HG02884 (cell line): ENCODE results near the gene FAM89A.
"Not testable (repeated sequence)": the region's sequence is repeated elsewhere in the genome, so short reads cannot be mapped to it uniquely, and the experiment has no call there.

ENCODE experiments used
- ATAC-seq: cut with Tn5 transposase; IDR thresholded peaks from one replicate; pipeline ENCODE4 v1.9.1; 2021; ENCODE audit warnings: mild to moderate bottlenecking, moderate library complexity; ENCODE audit not compliant: unreplicated experiment

The FAM89A gene

DNA sequence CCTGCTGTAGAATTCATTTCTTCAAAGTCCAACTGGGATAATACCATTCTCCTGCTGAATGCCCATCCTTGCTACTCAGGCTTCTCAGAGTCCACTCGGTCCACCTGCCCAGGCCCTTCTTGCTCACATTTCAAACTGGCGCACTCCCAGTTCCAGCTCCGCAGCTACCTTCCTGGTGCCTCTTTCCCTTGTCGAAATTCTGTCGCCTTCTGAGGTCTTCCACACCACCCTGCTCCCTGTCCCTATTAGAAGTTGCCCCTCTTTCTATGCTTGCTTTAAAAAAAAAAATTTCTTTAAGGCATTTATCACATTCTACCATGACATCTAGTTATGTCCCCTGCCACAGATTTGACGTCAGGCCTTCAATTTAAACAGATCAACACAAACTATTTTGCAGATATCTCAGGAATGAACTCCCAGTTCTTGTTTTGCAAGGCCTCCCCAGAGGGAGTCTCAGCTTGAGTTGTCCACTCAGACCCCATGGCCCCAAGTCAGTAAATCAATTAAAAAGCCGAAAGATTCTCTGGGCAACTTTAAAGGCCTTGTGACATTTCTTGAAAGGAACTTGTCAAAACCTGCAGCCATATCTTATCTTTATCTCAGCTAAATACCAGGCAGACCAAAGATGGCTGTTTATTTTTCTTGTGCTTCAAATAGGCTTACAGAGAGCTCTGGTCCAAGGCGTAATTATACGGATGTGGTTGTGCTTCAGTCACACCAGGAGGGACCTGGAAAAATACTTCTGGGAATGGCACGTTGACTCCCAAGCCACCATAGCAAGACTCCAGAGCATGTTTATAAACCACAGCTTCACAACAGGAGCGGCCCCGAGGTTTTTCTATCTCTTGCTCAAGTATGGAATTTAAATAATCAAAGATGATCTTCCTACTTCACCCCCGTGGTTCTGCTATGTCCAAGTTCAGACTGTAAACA is 2.2 kb downstream of the FAM89A start:
- no peak for ATAC-seq

DNA sequence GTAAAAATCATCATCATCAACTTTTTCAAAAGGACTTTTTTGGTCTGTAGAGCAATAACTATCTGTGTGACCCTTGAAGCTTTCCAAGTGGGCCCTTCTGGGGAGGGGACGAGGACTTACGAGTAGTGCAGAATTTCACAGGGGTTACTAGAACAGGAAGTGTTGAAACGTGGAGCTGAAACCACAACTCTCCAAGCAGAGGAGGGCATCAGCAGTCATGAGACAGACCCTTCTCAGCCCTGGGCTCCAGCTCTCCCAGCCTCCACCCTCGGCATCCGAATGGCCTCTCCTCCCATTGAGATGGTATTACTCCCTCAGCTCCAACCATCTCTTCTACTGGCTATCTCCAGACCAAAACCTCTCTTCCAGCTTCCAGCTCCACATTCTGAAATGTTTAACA is 3.6 kb downstream of the FAM89A start:
- no peak for ATAC-seq

DNA sequence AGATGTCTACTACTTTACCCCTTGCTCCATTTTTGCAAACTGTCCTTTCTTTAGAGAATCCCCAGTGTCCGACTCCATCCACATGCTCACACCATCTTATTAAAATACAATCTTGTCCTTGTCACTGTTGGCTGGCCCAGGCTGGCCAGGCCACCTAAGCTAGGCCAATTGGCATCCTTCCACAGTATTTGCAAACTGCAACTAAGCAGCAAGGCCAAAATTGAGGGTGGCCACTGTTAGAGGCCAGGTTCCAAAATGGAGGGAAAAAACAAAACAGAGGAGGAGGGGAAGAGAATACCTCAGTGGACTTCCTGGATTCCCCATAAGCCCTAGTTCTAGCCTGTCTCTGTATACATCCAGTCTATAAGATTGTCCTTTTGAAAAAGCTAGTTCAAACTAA is 4.3 kb downstream of the FAM89A start:
- ATAC-seq: no peak

DNA sequence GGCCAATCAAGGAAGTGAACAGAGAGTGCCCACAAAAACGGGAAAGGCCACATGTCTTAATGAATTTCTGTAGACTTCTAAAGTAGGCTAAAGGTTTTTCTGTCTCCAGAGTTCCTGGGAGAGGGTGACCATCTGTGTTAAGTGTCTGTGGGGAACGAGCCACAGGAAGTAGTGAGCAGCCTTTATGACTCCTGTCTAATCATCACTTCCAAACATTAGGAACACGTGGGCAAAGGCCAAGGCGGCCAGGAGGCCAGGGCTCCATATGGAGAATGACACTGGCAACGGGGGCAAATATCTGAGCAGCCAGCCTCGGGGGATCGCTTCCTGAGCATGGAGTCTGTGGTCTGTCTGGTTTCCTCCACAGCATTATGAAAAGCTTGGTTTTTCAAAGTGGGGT is 7.1 kb downstream of the FAM89A start:
- no peak for ATAC-seq

DNA sequence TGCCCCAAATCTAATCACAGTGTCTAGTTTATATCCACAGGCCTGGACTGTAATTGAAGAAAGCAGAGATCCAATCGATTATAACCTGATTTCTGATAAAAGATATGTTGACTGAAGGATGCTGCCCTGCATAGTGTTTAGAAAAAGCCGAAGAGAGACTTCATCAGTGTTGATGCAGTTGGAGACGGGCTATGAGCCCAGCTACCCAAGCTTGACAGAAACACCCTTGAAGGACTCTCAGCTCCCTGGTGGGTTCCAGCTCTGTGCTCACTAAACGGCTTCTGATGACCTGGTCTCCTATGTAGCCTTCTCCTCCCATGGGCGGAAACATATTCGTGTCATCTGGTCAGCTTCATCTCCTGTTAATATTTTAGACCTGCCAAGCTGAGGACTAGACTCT is 10.2 kb downstream of the FAM89A start:
- ATAC-seq: no peak

DNA sequence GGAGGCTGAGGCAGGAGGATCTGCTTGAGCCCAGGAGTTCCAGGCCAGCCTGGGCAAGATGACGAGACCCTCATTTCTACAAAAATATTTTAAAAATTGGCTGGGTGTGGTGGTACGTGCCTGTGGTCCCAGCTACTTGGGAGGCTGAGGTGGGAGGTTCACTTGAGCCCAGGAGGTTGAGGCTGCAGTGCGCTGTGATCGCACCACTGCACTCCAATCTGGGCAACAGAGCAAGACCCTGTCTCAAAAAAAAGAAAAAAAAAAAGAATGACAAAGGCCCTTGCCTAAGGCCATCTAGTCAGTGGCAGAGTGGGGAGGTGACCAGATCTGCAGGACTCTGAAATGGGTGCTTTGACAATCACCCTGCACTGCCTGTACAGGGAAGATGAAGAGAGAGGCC is 10.8 kb downstream of the FAM89A start:
- ATAC-seq: not testable (repeated sequence)

DNA sequence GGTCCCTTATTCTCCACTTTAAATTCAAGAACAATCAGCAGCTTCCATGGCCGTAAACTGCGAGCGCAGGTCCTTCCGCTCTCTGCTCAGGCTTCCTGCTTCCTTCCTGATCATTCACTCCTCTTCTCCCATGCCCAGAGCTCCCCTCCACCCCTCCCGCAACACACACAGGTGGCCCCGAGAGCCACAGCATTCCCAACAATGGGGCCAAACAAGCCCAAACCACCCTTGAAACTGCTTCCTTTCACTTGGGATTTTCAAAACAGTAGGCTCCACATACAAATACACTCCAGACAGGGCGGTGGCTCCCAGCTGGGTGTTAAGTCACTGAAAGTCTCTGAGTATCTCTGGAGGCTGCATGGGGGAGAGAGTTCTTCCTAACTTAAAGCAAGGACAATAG is 11.4 kb downstream of the FAM89A start:
- no peak for ATAC-seq

DNA sequence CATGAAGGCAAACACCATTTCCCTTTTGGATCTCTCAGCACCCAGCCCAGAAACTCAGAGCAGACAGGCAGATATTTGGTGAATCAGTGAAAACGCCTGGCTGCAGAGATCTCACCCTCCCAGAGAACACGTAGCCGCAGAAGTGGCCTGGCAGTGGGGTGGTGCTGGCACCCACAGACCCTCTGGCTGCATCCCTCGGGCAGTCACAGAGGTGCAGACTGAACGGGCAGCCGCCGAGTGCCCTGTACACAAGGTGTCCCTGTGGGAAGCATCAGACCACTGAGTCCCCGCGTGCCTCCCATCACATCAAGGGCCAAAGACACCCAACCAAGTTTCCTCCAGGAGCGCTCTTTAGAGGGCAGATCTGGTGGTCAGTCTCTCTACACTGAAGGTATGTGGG is 12.1 kb downstream of the FAM89A start:
- ATAC-seq: no peak

DNA sequence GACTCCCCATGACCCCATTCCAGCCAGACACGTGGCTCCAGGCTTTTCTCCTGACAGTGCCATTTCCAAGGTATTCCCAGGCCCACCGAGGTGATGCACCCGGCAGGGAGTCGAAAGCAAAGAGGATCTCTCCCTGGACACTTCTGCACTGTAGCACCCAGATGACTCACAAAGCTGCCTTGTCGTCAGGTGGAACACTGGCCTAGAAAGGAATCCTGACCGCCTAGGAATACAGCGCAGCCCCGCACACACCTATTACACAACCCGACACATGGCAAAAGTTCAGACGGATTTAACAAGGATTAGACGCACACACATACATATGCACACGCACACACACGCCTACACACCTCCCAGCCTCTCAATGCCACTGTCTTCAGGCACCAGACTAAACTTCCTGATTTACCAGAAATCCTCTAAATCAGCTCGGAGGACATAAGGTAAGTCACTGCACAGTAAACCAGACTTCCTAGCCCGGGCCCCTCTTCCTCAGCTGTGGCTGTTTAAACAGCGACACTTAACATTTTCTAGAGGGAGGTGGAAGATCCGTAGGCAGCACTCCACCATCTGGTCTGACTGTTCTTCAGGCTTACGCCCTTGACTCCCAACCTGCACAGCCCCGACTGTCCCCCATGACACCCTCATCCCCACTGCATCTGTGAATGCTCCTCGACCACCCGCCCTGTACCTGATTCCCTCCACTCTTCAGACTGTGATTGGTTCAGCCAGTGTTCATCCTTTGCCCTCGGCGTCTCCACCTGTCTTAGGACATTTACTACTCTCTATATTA is 12.7 kb downstream of the FAM89A start:
- no peak for ATAC-seq

DNA sequence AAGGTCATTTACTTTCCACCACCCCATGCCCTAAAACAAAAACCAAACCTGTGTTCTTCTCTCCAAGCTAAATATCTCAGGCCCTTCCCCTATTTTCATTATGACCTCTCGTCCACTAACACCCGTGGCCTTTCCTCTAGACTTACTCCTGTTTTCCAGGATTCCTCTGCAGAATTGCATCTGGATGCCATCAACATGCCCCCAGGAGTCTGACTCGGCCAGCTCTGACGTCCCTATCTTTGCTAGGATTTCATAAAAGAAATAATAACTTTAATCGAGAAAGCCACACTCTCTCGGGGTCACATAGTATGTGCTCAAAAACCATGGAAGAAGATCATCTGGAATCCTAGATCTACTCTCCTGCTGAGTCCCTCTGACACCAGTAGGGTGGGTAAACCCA is 13.5 kb downstream of the FAM89A start:
- ATAC-seq: no peak

DNA sequence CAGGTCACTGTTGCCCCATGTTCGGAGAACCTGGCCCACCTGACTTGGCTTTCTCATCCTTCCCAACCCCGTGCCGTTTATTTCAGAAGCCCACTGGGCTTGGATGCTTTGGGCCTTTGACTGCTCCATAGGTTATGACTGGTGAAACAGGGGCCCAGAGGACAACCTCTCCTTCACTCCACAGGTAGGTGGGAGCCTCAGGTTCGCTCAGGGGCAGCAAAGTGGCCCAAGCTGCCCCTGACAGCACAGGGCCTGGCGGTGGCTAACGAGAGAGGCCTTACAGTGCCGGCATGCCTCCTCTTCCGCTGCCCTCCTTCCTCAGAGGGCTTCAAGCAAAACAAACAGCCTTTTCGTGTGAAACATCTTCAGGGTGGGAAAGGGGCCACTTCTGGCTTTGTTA is 16.9 kb downstream of the FAM89A start:
- ATAC-seq: no peak

DNA sequence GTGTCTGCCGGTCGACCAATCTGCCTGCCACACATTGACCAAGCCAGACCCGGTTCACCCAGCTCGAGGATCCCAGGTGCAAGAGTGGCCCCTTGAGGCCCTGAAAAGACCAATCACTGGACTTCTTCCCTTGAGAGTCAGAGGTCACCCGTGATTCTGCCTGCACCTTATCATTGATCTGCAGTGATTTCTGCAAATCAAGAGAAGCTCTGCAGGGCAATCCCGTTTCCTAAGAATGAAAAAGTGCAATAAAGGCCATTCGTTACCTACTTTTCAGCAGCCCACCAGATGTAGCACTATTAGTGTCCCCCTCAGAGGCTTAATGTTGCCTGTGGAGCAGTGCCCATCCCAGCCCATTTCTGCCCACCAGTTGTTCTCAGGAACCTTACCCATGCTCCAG is 17.5 kb downstream of the FAM89A start:
- not testable (repeated sequence) for ATAC-seq

DNA sequence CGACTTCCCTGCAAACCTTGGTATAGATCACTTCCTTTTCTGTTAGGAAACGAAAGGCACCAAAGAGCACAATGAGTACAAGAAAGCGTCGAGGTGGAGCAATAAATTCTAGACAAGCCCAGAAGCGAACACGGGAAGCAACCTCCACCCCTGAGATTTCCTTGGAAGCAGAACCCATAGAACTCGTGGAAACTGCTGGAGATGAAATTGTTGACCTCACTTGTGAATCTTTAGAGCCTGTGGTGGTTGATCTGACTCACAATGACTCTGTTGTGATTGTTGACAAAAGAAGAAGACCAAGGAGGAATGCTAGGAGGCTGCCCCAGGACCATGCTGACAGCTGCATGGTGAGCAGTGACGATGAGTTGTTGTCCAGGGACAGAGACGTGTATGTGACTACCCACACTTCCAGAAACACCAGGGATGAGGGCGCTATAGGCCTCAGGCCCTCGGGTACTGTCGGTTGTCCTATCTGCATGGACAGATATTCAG is 18.5 kb downstream of the FAM89A start:
- ATAC-seq: no peak

DNA sequence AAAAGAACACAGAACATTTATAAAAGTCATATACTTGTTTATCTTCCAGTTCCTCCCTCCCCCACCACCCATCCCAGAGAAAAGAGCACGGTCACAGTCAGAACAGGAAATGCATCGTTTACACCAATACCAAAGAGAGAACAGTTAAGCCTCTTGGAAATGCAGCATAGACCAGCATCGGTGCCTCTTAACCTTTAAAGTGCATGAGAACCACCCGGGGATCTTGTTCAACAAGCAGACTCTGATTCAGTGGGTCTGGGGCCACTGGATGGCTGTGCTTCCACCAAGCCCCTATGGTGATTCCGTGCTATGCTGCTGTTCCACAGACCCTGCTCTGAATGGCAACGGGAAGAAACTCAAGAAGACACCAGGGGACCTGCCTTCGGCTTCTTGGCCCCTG is 19.2 kb downstream of the FAM89A start:
- ATAC-seq: no peak

DNA sequence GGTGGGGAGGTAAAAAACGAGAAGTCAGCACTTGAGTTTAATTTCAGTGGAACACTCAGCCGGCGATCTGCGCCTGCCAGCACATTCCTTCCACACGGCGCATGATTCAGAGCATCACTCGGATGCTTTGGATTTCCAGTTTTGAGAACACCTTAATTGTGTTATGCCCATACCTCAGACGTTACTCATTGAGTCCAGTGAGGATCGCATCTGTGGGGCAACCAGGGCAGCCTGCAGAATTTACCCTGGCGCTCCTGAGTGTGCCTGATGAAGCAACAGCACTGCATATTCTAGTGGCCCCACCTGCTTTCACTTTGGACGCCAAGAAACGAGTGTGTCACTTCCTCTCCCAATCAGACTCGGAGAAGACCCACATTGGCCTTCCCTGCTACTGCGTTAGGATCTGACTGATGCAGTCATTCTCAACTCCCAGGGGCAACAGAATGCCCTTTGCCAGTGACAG is 19.9 kb downstream of the FAM89A start:
- no peak for ATAC-seq

DNA sequence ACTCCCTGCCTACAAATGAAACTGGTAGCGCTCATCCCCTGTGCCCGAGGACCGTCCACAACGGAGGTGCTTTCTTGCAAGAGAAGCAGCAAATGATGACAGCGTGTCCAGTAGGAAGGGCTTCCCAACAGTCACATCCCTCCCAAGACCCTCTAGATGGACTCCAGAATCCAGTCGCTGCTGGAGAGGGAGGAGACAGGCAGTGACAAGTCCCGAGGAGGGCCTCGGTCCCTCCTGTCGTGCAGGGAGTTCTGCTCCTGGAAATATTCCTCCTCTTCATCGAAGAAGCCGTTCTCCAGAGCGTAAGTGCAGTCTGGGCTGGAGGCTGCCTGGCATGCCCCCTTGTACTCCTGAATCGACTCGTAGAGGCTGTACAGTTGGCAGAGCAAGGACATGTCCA is 20.3 kb downstream of the FAM89A start:
- no peak for ATAC-seq

DNA sequence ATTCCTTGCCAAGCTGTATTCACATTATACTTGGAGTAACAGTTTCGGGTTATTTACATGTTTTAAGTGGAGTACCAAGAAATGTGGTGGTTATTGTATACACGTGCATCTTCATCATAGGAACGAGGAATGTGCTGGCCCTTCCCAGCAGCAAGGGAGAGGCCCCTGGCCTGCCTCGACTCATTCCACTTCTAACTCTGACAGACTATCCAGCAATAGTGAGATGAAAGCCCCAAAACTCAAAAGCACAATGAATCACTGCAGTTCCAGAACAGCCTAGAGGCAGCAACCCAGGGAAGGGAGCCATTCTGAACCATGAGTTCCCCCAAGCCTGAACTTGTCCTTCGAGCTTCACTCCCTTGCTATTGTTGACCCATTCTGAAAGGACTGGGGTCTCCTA is 23.1 kb downstream of the FAM89A start:
- no peak for ATAC-seq

DNA sequence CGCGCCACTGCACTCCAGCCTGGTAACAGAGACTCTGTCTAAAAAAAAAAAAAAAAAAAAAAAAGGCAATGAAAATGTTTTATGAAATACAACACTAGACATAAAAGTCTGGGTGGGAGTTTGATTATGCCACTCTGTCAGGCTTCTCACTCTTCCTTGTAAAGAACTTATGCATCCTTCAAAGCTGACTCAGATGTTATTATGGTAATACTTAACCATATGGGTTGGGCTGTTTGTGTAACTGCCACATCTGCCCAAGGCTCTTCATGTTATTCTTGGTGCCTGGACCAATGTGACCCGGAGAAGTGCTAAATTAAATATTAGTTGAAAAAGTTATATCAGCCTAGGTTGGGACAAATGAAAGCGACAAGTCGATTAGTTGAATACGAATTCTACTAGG is 23.8 kb downstream of the FAM89A start:
- ATAC-seq: no peak

DNA sequence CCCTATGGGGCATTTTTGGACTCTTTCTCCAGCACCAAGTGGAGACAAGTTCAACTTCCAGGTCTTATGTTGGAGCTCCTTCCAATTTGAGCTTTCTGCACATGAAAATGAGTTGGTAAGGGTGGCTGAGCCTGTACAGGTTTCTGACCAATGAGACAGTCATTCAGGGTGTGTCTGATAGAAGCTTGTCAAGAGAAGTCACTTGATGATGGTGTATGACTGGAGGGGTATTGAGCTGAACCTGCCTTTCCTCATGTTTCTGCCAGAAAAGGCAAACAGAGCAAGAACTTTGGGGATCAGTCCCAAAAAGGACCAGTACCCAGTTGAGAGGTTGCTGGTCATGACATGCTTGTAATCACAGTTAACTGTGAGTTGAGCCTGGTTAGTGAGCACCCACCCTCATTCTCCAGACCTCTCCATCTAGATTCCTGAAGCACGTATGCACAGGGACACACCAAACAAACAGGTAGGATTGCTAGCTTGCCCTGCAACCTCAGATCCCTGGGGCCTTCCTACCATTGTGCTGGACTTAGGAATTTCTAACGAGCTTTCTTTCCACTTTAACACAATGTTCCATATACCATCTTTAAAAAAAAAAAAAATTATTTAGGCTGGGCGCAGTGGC is 26.6 kb downstream of the FAM89A start:
- ATAC-seq: no peak

DNA sequence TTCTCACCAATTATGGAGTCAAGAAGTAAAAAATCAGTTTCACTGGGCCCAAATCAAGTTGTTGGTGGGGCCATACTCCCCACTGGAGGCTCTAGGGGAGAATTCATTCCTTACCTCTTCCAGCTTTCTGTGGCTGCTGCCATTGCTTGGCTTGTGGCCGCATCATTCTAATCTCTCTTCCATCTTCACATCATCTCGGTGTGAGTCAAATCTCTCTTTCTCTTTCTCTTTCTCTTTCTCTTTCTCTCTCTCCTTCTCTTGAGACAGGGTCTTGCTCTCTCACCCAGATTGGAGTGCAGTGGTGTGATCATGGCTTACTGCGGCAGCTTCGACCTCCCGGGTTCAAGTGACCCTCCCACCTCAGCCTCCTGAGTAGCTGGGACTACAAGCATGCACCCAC is 28.1 kb downstream of the FAM89A start:
- ATAC-seq: no peak

DNA sequence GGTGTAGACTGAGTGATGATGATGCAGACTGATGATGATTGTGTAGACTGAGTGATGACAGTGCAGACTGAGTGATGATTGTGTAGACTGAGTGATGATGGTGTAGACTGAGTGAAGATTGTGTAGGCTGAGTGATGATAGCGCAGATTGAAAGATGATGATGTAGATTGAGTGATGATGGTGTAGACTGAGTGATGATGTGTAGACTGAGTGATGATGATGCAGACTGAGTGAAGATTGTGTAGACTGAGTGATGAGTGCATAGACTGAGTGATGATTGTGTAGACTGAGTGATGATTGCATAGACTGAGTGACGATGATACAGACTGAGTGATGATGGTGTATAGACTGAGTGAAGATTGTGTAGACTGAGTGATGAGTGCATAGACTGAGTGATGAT is 28.7 kb downstream of the FAM89A start:
- ATAC-seq: no peak
